ENCODE data around the gene PPP1R14D. TPM values are rescaled to one million over a fixed set of nuclear protein-coding genes. Genes with fewer than 3 reads are reported as not detected.

Gene PPP1R14D
- total RNA-seq, 1 experiment from 2014 or later, result 0.64 TPM

DNA sequence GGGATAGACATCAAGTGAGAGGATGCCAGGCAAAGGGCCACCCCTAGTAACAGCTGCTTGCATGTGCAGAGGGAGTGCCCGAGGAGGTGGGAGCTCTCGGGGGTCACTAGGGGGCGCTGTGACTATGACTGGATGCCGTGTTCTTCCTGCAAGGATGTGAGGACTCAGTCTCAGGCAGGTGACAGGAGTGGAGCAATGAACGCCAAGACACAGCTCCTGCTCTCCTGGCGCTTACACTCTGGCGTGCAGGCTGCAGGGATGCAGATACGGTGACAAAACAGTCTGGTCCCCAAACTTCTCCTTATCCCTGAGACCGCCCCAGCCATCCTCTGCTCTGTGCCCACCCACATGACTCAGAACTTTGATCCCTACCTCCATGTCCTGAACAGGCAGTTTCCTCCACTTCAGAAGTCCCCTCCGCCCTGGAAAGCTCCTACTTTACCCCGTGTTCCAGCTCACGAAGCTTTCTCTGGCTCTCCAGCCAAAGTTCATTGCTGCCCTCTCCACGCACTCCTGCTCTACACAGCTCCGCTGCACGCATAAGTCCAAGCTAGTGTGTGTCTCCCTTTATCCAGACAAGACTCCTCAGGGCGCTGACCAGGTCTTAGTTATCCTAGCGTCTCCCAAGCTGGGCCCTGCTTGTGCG lies 30.8 kb upstream of the PPP1R14D start:
- H3K27me3 ChIP-seq (ENCODE audit: control insufficient read depth, insufficient read depth, low read length), result no peaks in the 10 kb centered on the region
- no TSS peak for BruUV-seq (replicated peaks)
- peak; percentile 90 for ATAC-seq
- no peak overlapping the region for H3K4me3 ChIP-seq (ENCODE audit: low read depth in 2 of 2, low read length in 2 of 2)
- CTCF ChIA-PET, result interaction anchor here (0.6 to 3.9 kb wide), 9 partner anchors 10 to 295 kb away, joined by 3 to 74 read pairs (median 4); partner anchors contain the start of genes RHOV and VPS18
- no peaks in the 10 kb centered on the region for H3K36me3 ChIP-seq (ENCODE audit: control insufficient read depth, insufficient read depth, low read length)
- no peaks in the 10 kb centered on the region for H3K9me3 ChIP-seq (ENCODE audit: control insufficient read depth, insufficient read depth, low read depth, low read length)
- no peak overlapping the region for H3K27ac ChIP-seq (ENCODE audit: low read length)
- intact Hi-C loops (cut with micrococcal nuclease; ENCODE audit: unreplicated experiment) (loop anchor here (2.0 kb wide), 1 partner anchor 33 kb away; no protein-coding TSS in a partner anchor), in situ Hi-C loops (cut with HindIII; ENCODE audit: low pct_unique_long_range_greater_than_20kb, low sequenced_read_pairs) (no loop called here)
- peaks cover 9% of the 10 kb centered on the region; the same call in 1 of the 2 replicates for H3K4me1 ChIP-seq (ENCODE audit: control insufficient read depth, insufficient read depth, low read length)
- TF ChIP-seq, protein P1, sequence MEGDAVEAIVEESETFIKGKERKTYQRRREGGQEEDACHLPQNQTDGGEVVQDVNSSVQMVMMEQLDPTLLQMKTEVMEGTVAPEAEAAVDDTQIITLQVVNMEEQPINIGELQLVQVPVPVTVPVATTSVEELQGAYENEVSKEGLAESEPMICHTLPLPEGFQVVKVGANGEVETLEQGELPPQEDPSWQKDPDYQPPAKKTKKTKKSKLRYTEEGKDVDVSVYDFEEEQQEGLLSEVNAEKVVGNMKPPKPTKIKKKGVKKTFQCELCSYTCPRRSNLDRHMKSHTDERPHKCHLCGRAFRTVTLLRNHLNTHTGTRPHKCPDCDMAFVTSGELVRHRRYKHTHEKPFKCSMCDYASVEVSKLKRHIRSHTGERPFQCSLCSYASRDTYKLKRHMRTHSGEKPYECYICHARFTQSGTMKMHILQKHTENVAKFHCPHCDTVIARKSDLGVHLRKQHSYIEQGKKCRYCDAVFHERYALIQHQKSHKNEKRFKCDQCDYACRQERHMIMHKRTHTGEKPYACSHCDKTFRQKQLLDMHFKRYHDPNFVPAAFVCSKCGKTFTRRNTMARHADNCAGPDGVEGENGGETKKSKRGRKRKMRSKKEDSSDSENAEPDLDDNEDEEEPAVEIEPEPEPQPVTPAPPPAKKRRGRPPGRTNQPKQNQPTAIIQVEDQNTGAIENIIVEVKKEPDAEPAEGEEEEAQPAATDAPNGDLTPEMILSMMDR (IDR thresholded peaks at IDR 0.05), result peak; percentile 94
- no peak for TF ChIP-seq TCF7L2 (IDR thresholded peaks at IDR 0.05; ENCODE audit: low read depth, low read length)
- peak; percentile 74 for DNase-seq (ENCODE audit: low read depth, low spot score)
- POLR2A ChIA-PET, result interaction anchor here (0.7 kb wide), 1 partner anchor 12 kb away, joined by 4 read pairs; no protein-coding TSS in a partner anchor

DNA sequence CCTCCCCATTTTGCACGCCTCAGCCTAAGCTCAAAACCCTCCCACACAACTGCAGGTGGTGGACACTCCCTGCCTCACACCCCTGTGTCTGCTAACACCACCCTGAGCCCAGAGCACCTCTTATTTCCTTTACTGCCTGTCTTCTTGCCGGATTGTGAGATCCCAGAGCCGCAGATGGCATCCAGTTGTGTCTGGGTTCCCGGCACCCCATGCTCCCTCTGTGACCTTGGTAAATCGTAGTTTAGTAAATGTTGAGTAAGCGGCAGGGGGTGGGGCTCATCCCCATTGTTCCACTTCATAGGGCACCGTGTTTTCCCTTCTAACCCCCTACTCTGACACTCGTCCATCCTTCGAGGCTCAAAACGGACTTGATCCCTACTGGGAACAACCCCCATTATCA lies 30.2 kb upstream of the PPP1R14D start:
- Histone ChIP-seq H3K4me1 (ENCODE audit: control insufficient read depth, insufficient read depth, low read length) (peaks cover 9% of the 10 kb centered on the region; the same call in 1 of the 2 replicates), H3K27me3 (ENCODE audit: control insufficient read depth, insufficient read depth, low read length) (no peaks in the 10 kb centered on the region), H3K4me3 (ENCODE audit: low read depth in 2 of 2, low read length in 2 of 2) (no peak overlapping the region), H3K36me3 (ENCODE audit: control insufficient read depth, insufficient read depth, low read length) (no peaks in the 10 kb centered on the region), H3K9me3 (ENCODE audit: control insufficient read depth, insufficient read depth, low read depth, low read length) (no peaks in the 10 kb centered on the region), H3K27ac (ENCODE audit: low read length) (no peak overlapping the region)
- TF ChIP-seq, protein P1 (IDR thresholded peaks at IDR 0.05), result no peak
- TF ChIP-seq POLR2AphosphoS5 (IDR thresholded peaks at IDR 0.05; ENCODE audit: low read depth, low read length), result no peak
- TF ChIP-seq SIN3A (IDR thresholded peaks at IDR 0.05; ENCODE audit: borderline replicate concordance, insufficient read depth, low read depth, low read length), result no peak
- TF ChIP-seq, protein P2, sequence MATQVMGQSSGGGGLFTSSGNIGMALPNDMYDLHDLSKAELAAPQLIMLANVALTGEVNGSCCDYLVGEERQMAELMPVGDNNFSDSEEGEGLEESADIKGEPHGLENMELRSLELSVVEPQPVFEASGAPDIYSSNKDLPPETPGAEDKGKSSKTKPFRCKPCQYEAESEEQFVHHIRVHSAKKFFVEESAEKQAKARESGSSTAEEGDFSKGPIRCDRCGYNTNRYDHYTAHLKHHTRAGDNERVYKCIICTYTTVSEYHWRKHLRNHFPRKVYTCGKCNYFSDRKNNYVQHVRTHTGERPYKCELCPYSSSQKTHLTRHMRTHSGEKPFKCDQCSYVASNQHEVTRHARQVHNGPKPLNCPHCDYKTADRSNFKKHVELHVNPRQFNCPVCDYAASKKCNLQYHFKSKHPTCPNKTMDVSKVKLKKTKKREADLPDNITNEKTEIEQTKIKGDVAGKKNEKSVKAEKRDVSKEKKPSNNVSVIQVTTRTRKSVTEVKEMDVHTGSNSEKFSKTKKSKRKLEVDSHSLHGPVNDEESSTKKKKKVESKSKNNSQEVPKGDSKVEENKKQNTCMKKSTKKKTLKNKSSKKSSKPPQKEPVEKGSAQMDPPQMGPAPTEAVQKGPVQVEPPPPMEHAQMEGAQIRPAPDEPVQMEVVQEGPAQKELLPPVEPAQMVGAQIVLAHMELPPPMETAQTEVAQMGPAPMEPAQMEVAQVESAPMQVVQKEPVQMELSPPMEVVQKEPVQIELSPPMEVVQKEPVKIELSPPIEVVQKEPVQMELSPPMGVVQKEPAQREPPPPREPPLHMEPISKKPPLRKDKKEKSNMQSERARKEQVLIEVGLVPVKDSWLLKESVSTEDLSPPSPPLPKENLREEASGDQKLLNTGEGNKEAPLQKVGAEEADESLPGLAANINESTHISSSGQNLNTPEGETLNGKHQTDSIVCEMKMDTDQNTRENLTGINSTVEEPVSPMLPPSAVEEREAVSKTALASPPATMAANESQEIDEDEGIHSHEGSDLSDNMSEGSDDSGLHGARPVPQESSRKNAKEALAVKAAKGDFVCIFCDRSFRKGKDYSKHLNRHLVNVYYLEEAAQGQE (IDR thresholded peaks at IDR 0.05; ENCODE audit: insufficient read depth in 1 of 2, low read depth in 2 of 2, low read length in 1 of 2), result no peak
- no peak for TF ChIP-seq TCF7L2 (IDR thresholded peaks at IDR 0.05; ENCODE audit: low read depth, low read length)
- intact Hi-C loops (cut with micrococcal nuclease; ENCODE audit: unreplicated experiment), result loop anchor here (2.0 kb wide), 1 partner anchor 34 kb away; no protein-coding TSS in a partner anchor
- CTCF ChIA-PET, result interaction anchor here (0.6 to 3.9 kb wide), 11 partner anchors 9 to 296 kb away, joined by 3 to 74 read pairs (median 4); partner anchors contain the start of genes RHOV and VPS18
- ATAC-seq (no peak), DNase-seq (ENCODE audit: low read depth, low spot score) (no peak)
- in situ Hi-C loops (cut with HindIII; ENCODE audit: low pct_unique_long_range_greater_than_20kb, low sequenced_read_pairs), result no loop called here
- BruUV-seq (replicated peaks), result no TSS peak
- POLR2A ChIA-PET, result interaction anchor here (0.7 kb wide), 1 partner anchor 19 kb away, joined by 5 read pairs; no protein-coding TSS in a partner anchor
